Choroid plexus epithelial cell (primary cell): ENCODE results near the gene MAP3K4.
A peak's percentile ranks its signal among the peaks of the same experiment; 100 is the strongest.

ENCODE experiments used
- DNase-seq: peaks from one replicate; pipeline ENCODE4 v3.0.0-alpha.2; 2010; ENCODE audit warnings: low read depth
- H3K4me3 ChIP-seq: 2 replicates; pipeline ENCODE4 v1.5.1; 2011; ENCODE audit warnings: low read depth, mild to moderate bottlenecking, control low read depth, low read length, moderate library complexity
- TF ChIP-seq, protein P1 (sequence below): conservative IDR thresholded peaks from 2 replicates; pipeline ENCODE4 v1.5.1; 2011; ENCODE audit warnings: low read depth, mild to moderate bottlenecking, control low read depth, inconsistent platforms, low read length, moderate library complexity

The MAP3K4 gene

DNA sequence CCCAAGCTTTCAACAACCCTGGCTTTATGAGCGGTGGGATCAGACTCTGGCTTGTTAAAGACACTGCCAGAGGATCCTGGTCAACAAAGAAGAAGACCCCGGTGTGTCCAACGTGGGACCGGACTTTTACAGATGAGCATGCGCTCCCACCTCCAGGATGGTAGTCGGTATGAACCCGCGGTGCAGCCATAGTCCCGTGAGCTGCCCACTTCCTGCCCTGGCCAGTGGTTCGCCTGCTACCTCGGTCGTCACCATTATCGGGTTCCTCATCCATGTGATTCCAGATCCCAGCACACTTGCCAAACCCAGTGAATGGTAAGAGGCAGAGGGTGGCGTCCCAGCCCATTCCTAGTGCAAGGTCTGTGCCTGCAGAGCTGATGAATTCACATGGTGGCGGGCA, 169.6 kb downstream of the MAP3K4 start:
- H3K4me3 ChIP-seq, result no peak overlapping the region
- no peak for DNase-seq
- TF ChIP-seq, protein P1, sequence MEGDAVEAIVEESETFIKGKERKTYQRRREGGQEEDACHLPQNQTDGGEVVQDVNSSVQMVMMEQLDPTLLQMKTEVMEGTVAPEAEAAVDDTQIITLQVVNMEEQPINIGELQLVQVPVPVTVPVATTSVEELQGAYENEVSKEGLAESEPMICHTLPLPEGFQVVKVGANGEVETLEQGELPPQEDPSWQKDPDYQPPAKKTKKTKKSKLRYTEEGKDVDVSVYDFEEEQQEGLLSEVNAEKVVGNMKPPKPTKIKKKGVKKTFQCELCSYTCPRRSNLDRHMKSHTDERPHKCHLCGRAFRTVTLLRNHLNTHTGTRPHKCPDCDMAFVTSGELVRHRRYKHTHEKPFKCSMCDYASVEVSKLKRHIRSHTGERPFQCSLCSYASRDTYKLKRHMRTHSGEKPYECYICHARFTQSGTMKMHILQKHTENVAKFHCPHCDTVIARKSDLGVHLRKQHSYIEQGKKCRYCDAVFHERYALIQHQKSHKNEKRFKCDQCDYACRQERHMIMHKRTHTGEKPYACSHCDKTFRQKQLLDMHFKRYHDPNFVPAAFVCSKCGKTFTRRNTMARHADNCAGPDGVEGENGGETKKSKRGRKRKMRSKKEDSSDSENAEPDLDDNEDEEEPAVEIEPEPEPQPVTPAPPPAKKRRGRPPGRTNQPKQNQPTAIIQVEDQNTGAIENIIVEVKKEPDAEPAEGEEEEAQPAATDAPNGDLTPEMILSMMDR, result no peak

GRCh38 chr6:161161889-161162624, 170.5 kb downstream of the MAP3K4 start:
- TF ChIP-seq, protein P1, result no peak
- DNase-seq, result peak; percentile 49

GRCh38 chr6:161162722-161163121, 171.2 kb downstream of the MAP3K4 start:
- no peak overlapping the region for H3K4me3 ChIP-seq
- no peak for DNase-seq
- TF ChIP-seq, protein P1, result no peak

More at GRCh38 chr6:161161889-161162624, 170.5 kb downstream of the MAP3K4 start:
- no peak overlapping the region for H3K4me3 ChIP-seq

DNA sequence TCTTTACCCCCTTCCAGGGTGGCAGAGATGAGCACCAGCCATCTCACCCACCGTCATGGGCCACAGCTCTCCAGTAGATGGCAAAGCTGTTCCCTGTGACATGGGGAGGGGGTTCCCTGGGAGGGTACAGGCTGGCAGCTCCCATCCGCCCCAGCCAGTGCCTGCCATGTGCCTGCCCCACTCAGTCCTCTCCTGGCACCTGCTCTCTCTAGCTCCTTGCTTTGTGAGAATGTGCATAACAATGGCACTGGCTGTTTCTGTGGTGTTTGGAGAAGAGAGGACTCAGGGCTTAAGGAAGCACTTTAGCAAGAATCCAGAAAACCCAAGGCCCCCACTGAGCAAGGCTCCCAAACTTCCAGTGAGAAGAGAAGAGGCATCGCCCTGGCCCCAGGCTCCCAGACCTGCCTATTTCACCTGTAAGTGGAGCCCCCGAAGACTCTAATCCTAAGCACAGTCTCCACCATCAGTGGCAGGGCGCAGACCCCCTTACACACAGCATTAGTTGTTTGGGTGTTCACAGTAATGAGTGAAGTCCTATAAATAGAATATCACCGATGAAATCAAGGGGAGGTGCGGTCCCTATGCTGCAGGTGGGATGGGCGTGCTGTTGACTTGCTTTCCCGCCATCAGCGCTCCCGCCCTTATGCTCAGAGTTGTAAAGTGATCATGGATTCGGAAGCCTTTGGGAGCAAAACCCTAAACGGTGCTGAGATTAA, 172.1 kb downstream of the MAP3K4 start:
- H3K4me3 ChIP-seq, result no peak overlapping the region
- DNase-seq, result no peak
- TF ChIP-seq, protein P1, result no peak

GRCh38 chr6:161164182-161164625, 172.6 kb downstream of the MAP3K4 start:
- TF ChIP-seq, protein P1, result no peak
- no peak overlapping the region for H3K4me3 ChIP-seq
- DNase-seq, result no peak

- TF ChIP-seq, protein P1, result no peak
- no peak for DNase-seq
- H3K4me3 ChIP-seq, result no peak overlapping the region
These were observed 174.6 kb downstream of the MAP3K4 start for GRCh38 chr6:161166176-161166575.

GRCh38 chr6:161166677-161167076, 175.1 kb downstream of the MAP3K4 start:
- TF ChIP-seq, protein P1, result no peak
- DNase-seq, result no peak
- no peak overlapping the region for H3K4me3 ChIP-seq
